ENCODE data around the gene CTTNBP2.

- TF ChIP-seq CTCF (IDR thresholded peaks at IDR 0.05) (no peak), EP300 (IDR thresholded peaks at IDR 0.05; ENCODE audit: low read depth) (no peak), POLR2AphosphoS5 (IDR thresholded peaks at IDR 0.05) (no peak)
Observed at GRCh38 chr7:117859246-117859812, 13.9 kb downstream of the CTTNBP2 start.

All from transverse colon (tissue), 4 donors.